G401 (cell line): ENCODE measurements around the gene ANKRD40. TPM values are rescaled to one million over a fixed set of nuclear protein-coding genes. Genes with fewer than 3 reads are reported as not detected.
A peak's percentile ranks its signal among the peaks of the same experiment; 100 is the strongest.
"Not testable (repeated sequence)": the region's sequence is repeated elsewhere in the genome, so short reads cannot be mapped to it uniquely, and the experiment has no call there.

Experiments
- DNase-seq: peaks from one replicate; pipeline ENCODE4 v3.0.0-alpha.2; 2015; ENCODE audit warnings: low spot score
- in situ Hi-C: cut with HindIII; loops from 2 replicates; pipeline ENCODE4 v1.10.0; 2016; ENCODE audit warnings: low sequenced_read_pairs, mixed read lengths
- total RNA-seq: library from RNA; depleted of rRNA; stranded (reverse); fragments of >200 nt; shearing (Covaris generic); gene quantifications from 2 replicates; pipeline ENCODE4 v1.2.3, GENCODE V29; 2014

Gene ANKRD40
- total RNA-seq, 1 experiment from 2014 or later, result 49.0 TPM

- no peak for DNase-seq
- in situ Hi-C loops, result no loop called here
Observed at GRCh38 chr17:50688245-50688644, 19.5 kb downstream of the ANKRD40 start.

- in situ Hi-C loops, result no loop called here
- DNase-seq, result peak; percentile 64
Observed at GRCh38 chr17:50687200-50688066, 20.3 kb downstream of the ANKRD40 start.

- in situ Hi-C loops, result no loop called here
- no peak for DNase-seq
Observed at GRCh38 chr17:50686494-50687199, 21.1 kb downstream of the ANKRD40 start.

GRCh38 chr17:50685691-50686493 lies 21.8 kb downstream of the ANKRD40 start:
- DNase-seq, result no peak

GRCh38 chr17:50685334-50685665 lies 22.4 kb downstream of the ANKRD40 start:
- in situ Hi-C loops, result no loop called here
- DNase-seq, result no peak

More at GRCh38 chr17:50685691-50686493, 21.8 kb downstream of the ANKRD40 start:
- in situ Hi-C loops, result no loop called here

- DNase-seq, result no peak
- in situ Hi-C loops, result no loop called here
Observed at GRCh38 chr17:50684612-50685333, 22.9 kb downstream of the ANKRD40 start.

GRCh38 chr17:50684288-50684611 lies 23.5 kb downstream of the ANKRD40 start:
- in situ Hi-C loops, result no loop called here
- no peak for DNase-seq

- DNase-seq, result no peak
- in situ Hi-C loops, result no loop called here
Observed at GRCh38 chr17:50683434-50684287, 24.1 kb downstream of the ANKRD40 start.

GRCh38 chr17:50682938-50683337 lies 24.8 kb downstream of the ANKRD40 start:
- in situ Hi-C loops, result no loop called here
- no peak for DNase-seq

GRCh38 chr17:50682441-50682840 lies 25.3 kb downstream of the ANKRD40 start:
- in situ Hi-C loops, result no loop called here
- no peak for DNase-seq

GRCh38 chr17:50681263-50682200 lies 26.2 kb downstream of the ANKRD40 start:
- in situ Hi-C loops, result no loop called here
- DNase-seq, result peak; percentile 74

- DNase-seq, in situ Hi-C loops: not testable (repeated sequence)
Observed at GRCh38 chr17:50680543-50681262, 27.0 kb downstream of the ANKRD40 start.

GRCh38 chr17:50680126-50680525 lies 27.6 kb downstream of the ANKRD40 start:
- in situ Hi-C loops, result no loop called here
- DNase-seq, result no peak

GRCh38 chr17:50679008-50679544 lies 28.6 kb downstream of the ANKRD40 start:
- in situ Hi-C loops, result no loop called here
- no peak for DNase-seq

- DNase-seq, result no peak
- in situ Hi-C loops, result no loop called here
Observed at GRCh38 chr17:50677851-50678375, 29.8 kb downstream of the ANKRD40 start.
